NCI-H1694 treated with DMSO at 0.1 percent for 48 hours (cell line): ENCODE data around the gene AGMAT.
"Not testable (repeated sequence)": the region's sequence is repeated elsewhere in the genome, so short reads cannot be mapped to it uniquely, and the experiment has no call there.

ENCODE experiments used
- DNase-seq: peaks from one replicate; lab custom pipeline; 2025; lab: John Stamatoyannopoulos, UW

AGMAT gene

DNA sequence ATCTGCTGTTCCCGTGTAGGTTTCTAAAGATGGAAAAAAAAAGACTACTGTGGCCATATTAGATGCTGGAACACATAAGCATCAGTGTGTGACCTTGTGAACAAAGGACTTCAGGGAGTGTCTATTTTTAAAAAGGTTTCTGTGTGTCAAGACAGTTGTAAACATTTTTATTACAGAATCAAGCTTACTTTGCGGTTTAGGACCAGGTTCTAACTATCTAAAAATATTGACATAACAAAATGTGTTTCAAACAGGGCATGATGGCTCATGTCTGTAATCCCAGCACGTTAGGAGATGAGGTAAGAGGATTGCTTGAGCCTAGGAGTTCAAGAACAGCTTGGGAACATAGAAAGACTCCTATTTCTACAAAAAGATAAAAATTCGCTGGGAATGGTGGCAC lies 25.3 kb upstream of the AGMAT start:
- DNase-seq, result no peak

DNA sequence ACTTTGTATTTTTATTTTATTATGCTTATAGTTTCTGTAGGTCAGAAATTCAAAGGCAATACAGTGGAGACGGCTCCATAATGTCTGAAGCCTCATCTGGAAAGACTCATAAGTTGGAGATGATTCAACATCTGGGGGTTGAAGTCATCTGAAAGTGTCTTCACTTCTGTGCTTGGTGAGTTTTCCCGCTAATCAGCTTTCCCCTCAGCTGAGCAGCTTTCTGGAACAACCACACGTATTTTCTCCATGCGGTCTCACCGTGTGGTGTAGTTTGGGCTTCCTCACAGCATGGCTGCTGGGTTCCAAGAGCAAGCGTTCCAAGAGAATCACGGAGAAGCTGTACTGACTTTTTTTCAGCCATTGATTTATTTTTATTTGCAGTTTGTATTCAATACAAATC lies 24.8 kb upstream of the AGMAT start:
- no peak for DNase-seq

DNA sequence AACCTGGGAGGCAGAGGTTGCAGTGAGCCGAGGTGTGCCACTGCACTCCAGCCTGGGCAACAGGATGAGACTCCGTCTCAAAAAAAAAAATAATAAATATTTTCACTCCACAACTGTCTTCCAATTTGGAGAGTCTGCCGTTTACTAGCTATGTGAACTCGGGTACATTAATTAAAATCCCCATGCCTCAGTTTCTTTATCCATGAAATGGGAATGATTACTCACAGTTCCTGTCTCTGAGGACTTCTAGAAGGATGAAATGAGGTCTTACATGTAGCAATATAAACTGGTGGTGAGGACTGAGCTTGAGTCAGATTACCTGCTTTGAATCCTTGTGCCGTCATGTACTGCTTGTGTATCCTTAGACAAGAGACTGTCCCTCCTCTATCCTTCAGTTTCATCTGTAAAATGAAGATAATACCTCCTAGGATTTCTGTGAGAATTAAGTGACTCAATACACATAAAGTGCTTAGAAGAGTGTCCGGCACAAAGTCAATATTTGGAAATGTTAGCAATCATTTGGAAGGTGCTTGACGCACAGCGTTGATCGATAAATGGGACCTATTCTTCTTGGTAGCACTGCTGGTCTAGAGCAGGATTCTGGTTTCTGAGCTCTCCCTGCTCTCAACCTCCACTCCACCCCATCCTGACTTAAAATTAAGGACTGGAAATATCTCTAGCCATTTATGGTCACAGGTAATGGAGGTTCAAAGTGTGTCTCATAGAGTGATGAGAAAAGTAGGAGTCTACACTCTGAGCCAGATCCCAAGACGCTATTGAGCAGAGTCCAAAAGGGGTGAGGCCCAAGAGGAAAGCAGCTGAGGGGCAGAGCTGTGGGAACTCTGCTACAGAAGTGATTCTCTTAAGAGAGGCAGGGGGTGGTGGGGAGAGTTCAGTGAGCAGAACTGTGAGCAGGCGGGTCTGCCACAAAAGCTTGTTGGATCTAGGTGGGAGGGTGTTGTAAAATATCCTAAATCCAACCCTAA lies 20.8 kb upstream of the AGMAT start:
- no peak for DNase-seq

GRCh38 chr1:15604400-15604799 lies 19.5 kb upstream of the AGMAT start:
- not testable (repeated sequence) for DNase-seq

- not testable (repeated sequence) for DNase-seq
These were observed 19.1 kb upstream of the AGMAT start for GRCh38 chr1:15603966-15604282.

DNA sequence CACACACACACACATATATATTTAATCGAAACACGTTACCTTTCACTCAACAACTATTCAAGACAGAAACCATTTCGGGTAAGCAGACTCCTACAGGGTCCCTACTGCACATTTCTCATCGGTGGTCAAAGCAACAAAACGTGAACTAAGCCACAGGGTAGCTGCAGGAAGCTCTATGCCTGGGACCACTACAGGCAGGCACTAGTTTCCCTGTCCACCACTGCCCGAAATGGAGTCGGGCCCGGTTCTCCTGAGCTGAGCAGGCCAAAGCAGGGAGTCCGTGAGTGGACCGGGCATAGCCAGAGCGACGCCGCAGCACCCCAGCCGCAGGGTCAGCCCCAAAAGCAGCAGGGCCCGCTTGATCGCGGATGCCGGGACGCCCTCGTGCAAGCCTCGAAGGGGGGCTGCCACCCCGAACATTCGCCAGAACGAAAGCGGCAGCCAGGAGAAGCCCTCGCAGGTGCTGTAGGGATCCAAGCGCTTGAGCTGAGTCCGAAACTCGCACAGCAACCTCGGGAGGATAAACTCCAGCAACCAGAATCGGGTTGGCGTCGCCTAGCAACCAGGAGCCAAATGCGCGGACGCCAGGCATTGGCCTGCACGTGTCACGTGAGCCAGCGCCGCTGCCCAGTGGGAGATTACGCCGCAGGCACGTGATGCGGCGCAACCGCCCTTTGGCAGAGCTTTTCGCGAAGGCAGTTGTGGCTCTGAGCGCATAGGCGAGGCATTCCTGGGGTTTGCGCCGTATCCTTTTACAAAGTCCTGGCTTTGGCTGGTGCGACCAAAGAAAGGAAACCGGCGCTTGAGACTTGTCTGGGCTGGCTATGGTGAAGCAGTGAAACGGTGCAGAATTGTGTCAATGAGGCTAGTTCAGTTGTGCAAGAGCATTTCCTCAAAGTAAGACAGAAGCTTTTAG lies 18.5 kb upstream of the AGMAT start:
- DNase-seq, result peak; percentile 79

DNA sequence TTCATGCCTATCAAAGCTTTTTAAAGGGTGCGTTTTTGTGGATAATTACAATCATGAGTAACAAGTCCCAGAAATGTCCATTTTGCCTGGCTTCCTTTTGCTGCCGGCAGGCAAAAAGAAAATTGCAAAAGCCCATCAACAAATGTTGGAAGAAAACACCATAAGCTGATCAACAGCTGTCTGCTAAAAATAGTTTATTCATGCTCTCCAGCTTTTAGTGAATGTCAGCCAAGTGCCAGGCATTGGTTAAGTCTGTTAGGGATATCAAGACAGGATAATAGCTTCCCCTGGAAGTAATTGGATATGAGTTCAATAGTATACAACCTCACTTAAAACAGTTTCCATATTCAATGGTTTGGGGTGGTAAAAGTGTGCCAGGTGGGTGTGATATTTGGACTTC lies 13.6 kb upstream of the AGMAT start:
- DNase-seq, result peak; percentile 67

GRCh38 chr1:15595809-15596617 lies 11.2 kb upstream of the AGMAT start:
- DNase-seq, result no peak

DNA sequence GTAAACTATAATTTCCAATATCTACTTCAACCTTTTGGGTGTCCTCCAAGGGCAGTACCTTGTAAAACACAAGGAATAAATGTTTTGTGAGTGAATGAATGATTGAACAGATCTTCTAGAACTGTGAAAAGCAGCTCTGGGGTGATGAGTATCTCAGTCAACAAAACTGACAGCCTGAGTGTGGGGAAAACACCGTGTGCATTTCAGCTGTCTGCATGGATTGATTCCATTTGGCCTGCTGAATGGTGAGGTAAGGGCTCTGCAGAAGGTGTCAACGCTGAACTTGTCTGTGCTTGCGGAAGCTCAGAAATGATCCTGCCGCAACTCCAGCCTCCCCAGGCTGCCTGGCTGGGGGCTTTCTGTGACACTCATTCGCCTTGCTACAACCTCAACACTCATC lies 7.4 kb upstream of the AGMAT start:
- DNase-seq, result peak; percentile 55

DNA sequence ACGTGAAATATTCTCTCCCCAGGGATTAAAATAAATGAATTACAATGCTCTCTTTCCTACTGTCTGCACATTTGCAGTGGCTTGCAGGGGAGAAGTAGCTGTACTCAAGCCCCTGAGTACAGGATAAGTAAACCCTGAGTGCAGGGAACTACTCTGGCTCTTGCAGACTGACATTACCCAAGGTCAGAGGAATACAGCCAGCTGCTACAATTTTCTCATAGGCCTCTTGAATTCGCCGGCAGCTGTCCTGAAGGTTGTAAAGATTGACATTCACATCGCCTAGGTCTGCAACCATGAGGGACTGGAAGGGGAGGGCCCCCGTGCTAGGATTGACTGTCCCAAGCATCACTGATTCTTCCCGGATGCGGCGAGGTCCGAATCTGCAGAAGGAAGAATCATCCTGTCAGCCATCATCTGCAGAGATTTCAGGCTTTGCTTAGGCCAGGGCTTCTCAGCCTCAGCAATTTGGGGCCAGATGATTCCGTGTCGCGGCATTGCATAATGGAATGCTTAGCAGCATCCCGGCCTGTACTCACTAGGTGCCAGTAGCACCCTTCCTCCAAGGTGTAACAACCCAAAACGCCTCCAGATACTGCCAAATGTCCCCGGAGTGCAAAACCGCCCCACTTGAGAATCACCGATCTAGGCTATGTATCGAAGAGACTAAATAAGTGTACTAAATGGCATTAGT lies 1.7 kb downstream of the AGMAT start:
- DNase-seq, result no peak

- no peak for DNase-seq
These were observed 5.2 kb downstream of the AGMAT start for GRCh38 chr1:15579683-15580047.

- no peak for DNase-seq
These were observed 5.7 kb downstream of the AGMAT start for GRCh38 chr1:15578921-15579682.

DNA sequence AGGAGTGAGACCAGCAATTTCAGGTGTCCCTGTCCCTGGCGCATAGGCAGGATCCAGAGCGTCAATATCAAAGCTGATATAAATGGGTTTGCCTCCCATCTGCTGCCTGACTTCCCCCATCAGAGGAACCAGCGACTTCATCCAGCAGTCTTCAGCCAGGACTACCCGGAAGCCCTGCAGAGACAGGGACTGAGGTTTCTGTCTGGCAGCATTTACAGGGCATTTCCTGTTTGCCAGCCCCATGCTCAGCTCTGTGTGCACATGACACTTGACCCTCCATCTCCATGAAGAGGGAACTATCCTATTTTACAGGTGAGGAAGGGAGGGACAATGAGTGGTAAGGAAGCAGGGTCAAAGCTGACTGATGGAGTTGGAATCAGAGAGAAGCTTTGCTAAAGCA lies 7.2 kb downstream of the AGMAT start:
- DNase-seq, result no peak

DNA sequence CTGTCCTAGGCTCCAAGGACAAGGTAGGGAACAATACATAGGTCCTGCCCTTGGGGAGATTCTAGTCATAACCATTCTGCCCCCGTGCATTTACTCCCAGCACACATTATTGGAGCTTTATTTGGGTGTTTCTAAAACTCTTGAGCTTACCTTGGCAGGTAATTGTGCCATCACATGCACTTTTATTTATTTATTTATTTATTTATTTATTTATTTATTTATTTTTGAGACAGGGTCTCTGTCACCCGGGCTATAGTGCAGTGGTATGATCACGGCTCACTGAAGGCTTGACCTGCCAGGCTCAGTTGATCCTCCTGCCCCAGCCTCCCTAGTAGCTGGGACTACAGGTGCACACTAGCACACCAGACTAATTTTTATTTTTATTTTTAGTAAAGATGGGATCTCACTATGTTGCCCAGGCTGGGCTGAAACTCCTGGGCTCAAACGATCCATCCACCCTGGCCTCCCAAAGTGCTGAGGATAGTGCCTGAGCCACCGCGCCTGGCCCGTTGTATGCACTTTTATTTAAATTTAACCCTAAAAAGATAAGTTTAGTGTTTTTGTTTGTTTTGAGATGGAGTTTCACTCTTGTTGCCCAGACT lies 9.2 kb downstream of the AGMAT start:
- DNase-seq, result no peak

DNA sequence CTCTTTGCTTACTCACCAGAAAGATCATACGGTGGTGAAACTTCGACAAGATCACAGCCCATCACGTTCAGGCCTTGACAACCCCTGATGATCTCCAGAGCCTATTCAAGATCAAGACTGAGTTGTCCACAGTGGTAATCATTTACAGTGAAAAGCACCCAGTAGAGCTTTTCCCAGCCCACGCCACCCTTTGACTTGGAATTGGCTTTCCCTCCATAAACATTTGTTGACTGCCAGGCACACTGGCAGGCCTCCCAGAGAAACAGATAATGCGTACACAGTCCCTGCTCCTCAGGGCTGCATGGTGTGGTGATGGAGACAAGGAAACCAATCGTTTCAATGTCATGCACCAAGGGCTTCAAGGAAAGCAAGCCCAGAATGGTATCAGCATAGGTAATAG lies 10.1 kb downstream of the AGMAT start:
- DNase-seq, result no peak

GRCh38 chr1:15573477-15573876 lies 11.4 kb downstream of the AGMAT start:
- no peak for DNase-seq

DNA sequence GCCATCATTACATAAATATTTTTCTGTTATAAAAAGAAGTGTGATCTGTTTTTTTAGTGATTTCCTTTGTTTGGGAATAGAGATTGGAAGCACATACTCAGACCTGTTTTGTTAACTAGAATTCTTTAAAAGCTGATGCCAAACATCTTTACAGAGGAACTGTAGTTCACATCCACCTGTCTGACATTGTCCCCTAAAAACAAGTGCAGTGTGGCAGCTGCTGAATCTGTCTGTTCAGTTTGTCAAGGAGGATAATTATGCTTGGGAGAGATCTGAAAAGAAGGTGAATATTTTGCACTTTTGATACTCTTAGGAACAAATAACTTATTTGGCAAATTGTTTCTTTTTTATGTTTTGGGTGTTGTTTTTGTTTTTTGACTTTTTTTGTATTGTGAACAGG lies 13.6 kb downstream of the AGMAT start:
- DNase-seq, result no peak

GRCh38 chr1:15570861-15571260 lies 14.0 kb downstream of the AGMAT start:
- no peak for DNase-seq

GRCh38 chr1:15568387-15569073 lies 16.3 kb downstream of the AGMAT start:
- DNase-seq, result no peak
